DOHH2 (cell line): ENCODE results near the gene RASAL2.

Experiments
- H3F3A ChIP-seq: fragments of 200-600 bp; sonication (generic), shearing (Covaris generic); 2 replicates; pipeline ENCODE4 v1.6.0; 2016; ENCODE audit warnings: antibody characterized with exemption, mild to moderate bottlenecking; ENCODE audit not compliant: control insufficient read depth, insufficient read depth
- H3K27ac ChIP-seq: fragments of 200-600 bp; sonication (generic); 2 replicates; pipeline ENCODE4 v1.5.1; 2014; ENCODE audit warnings: low read depth, mild to moderate bottlenecking, low read length, moderate library complexity
- H3K27me3 ChIP-seq: fragments of 200-600 bp; sonication (generic); 2 replicates; pipeline ENCODE4 v1.6.1; 2014; ENCODE audit warnings: mild to moderate bottlenecking, low read length, mixed read lengths; ENCODE audit not compliant: control insufficient read depth
- H3K36me3 ChIP-seq: fragments of 200-600 bp; sonication (generic); 2 replicates; pipeline ENCODE4 v1.6.1; 2014; ENCODE audit warnings: mild to moderate bottlenecking, low read length, moderate library complexity, mixed read lengths; ENCODE audit not compliant: control insufficient read depth
- H3K4me1 ChIP-seq: fragments of 200-600 bp; sonication (generic); 2 replicates; pipeline ENCODE4 v1.6.1; 2014; ENCODE audit warnings: mild to moderate bottlenecking, low read length, mixed read lengths; ENCODE audit not compliant: control insufficient read depth
- H3K4me2 ChIP-seq: fragments of 200-600 bp; sonication (generic); 2 replicates; pipeline ENCODE4 v1.6.0; 2014; ENCODE audit warnings: mild to moderate bottlenecking, low read length, moderate library complexity
- H3K4me3 ChIP-seq: fragments of 200-600 bp; sonication (generic); 2 replicates; pipeline ENCODE4 v1.5.1; 2014; ENCODE audit warnings: mild to moderate bottlenecking, low read length, mixed read lengths
- H3K79me2 ChIP-seq: fragments of 200-600 bp; sonication (generic); 2 replicates; pipeline ENCODE4 v1.6.1; 2014; ENCODE audit warnings: mild to moderate bottlenecking, low read length, mixed read lengths; ENCODE audit not compliant: control insufficient read depth
- H3K9me2 ChIP-seq: fragments of 200-600 bp; sonication (generic); replicated peaks from 2 replicates; pipeline ENCODE4 v1.6.1; 2014; ENCODE audit warnings: mild to moderate bottlenecking, low read length, mixed read lengths; ENCODE audit not compliant: control insufficient read depth
- H3K9me3 ChIP-seq: fragments of 200-600 bp; sonication (generic); 2 replicates; pipeline ENCODE4 v1.6.1; 2014; ENCODE audit warnings: antibody characterized with exemption, low read length, mixed read lengths; ENCODE audit not compliant: control insufficient read depth, insufficient read depth
- H4K20me1 ChIP-seq: fragments of 200-600 bp; sonication (generic); 2 replicates; pipeline ENCODE4 v1.6.0; 2014; ENCODE audit warnings: low read depth, mild to moderate bottlenecking, antibody characterized with exemption, low read length, moderate library complexity; ENCODE audit not compliant: control insufficient read depth, insufficient read depth
- EZH2phosphoT487 ChIP-seq: fragments of 200-600 bp; sonication (generic); IDR thresholded peaks from 2 replicates; pipeline ENCODE4 v1.6.1; 2017; ENCODE audit warnings: borderline replicate concordance, mild to moderate bottlenecking, antibody characterized with exemption, low read length, moderate library complexity, mixed read lengths
- TF ChIP-seq, protein P1 (sequence below): fragments of 200-600 bp; sonication (generic); IDR thresholded peaks from one replicate; pipeline ENCODE4 v1.5.1; 2014; ENCODE audit warnings: antibody characterized with exemption, mild to moderate bottlenecking, low read depth, low read length; ENCODE audit not compliant: poor library complexity, severe bottlenecking

The RASAL2 gene

DNA sequence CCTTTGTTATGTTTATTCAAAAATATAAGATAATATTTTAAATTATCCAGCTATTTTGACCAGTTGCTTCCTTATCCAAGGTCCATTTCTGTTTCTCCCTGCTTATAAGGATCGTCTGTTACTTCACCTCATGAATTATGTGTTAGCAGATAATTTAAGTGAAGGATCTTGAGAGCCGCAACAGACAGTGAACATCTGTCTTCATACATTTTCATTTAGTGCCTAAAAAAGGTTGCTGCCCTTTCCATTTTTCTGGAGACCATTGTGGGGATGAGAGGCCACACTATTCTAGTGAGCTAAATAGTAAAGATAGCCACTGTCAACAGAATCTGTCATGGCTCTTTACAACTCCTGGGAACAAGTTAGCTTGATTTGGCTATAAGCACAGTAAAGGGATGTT is 248.8 kb downstream of the RASAL2 start:
- Histone ChIP-seq H3K4me2 (no peak overlapping the region), H3K9me3 (no peaks in the 10 kb centered on the region), H3K4me1 (no peaks in the 10 kb centered on the region), H3K36me3 (no peaks in the 10 kb centered on the region), H3F3A (no peaks in the 10 kb centered on the region), H3K4me3 (no peak overlapping the region), H3K79me2 (no peaks in the 10 kb centered on the region), H4K20me1 (no peaks in the 10 kb centered on the region), H3K27ac (no peak overlapping the region), H3K9me2 (no peaks in the 10 kb centered on the region), H3K27me3 (peaks cover 22% of the 10 kb centered on the region)
- TF ChIP-seq, protein P1, sequence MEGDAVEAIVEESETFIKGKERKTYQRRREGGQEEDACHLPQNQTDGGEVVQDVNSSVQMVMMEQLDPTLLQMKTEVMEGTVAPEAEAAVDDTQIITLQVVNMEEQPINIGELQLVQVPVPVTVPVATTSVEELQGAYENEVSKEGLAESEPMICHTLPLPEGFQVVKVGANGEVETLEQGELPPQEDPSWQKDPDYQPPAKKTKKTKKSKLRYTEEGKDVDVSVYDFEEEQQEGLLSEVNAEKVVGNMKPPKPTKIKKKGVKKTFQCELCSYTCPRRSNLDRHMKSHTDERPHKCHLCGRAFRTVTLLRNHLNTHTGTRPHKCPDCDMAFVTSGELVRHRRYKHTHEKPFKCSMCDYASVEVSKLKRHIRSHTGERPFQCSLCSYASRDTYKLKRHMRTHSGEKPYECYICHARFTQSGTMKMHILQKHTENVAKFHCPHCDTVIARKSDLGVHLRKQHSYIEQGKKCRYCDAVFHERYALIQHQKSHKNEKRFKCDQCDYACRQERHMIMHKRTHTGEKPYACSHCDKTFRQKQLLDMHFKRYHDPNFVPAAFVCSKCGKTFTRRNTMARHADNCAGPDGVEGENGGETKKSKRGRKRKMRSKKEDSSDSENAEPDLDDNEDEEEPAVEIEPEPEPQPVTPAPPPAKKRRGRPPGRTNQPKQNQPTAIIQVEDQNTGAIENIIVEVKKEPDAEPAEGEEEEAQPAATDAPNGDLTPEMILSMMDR: no peak
- no peak for TF ChIP-seq EZH2phosphoT487

DNA sequence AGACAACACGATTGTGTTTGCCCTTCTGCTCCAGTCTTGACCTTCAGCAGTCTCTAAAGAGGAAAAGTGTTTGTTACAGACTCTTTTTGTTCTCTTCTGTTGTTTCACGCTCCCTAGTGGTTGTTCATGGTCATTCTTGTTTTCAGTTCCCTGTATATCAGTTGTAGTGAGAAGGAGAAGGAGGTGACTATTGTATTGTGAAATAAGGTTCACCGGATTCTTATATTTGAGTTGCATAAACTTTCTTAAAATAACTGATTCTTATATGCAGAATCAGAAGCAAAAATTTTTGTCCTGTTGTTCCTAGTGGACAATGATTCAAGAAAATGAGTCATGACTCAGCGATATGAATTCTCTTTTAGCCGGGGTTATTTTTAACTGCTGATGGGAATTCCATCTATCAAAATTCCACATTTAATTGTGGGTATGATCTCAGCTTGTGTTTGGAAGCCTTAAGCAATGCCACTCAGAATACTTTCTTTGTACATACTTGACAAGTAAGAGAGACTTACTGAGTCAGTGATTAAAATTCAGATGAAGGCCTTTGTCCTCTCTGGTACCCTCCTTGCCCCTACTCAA is 250.7 kb downstream of the RASAL2 start:
- Histone ChIP-seq H3K36me3 (no peaks in the 10 kb centered on the region), H3K9me2 (no peaks in the 10 kb centered on the region), H3F3A (no peaks in the 10 kb centered on the region), H3K4me2 (no peak overlapping the region), H4K20me1 (no peaks in the 10 kb centered on the region), H3K4me1 (no peaks in the 10 kb centered on the region), H3K4me3 (no peak overlapping the region), H3K27me3 (peaks cover 15% of the 10 kb centered on the region; the same call in 1 of the 2 replicates), H3K79me2 (no peaks in the 10 kb centered on the region), H3K9me3 (no peaks in the 10 kb centered on the region), H3K27ac (no peak overlapping the region)
- no peak for TF ChIP-seq EZH2phosphoT487
- TF ChIP-seq, protein P1: peak; percentile 61

DNA sequence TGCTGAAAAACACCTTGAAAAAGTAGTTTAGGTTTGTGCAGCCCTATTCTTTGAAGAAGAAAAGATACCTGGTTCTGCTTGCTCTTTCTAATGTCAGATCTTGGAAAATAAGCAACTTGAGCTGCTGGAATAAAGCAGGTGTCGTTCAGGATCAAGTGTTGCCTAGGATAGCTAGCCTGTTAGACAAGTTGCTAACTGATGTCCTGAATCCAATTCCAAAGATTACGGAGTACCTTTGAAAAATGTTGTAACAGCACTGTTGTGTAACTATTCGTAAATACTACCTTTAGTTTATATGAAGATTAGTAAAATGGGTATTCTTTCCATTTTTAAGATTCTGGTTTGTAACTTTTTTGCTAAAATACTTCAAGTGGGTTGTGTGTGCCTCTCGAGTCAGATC is 251.3 kb downstream of the RASAL2 start:
- no peaks in the 10 kb centered on the region for H3K79me2 ChIP-seq
- no peaks in the 10 kb centered on the region for H3F3A ChIP-seq
- no peaks in the 10 kb centered on the region for H3K36me3 ChIP-seq
- H3K9me3 ChIP-seq: no peaks in the 10 kb centered on the region
- H4K20me1 ChIP-seq: no peaks in the 10 kb centered on the region
- peaks cover 15% of the 10 kb centered on the region; the same call in 1 of the 2 replicates for H3K27me3 ChIP-seq
- no peaks in the 10 kb centered on the region for H3K4me1 ChIP-seq
- H3K9me2 ChIP-seq: no peaks in the 10 kb centered on the region
- TF ChIP-seq, protein P1: no peak
- TF ChIP-seq EZH2phosphoT487: no peak
- H3K4me3 ChIP-seq: no peak overlapping the region
- H3K27ac ChIP-seq: no peak overlapping the region
- H3K4me2 ChIP-seq: no peak overlapping the region
